Loucy (cell line): ENCODE data around the gene RPAP2.

ENCODE experiments used
- EZH2phosphoT487 ChIP-seq: fragments of 200-600 bp; IDR thresholded peaks from 2 replicates; pipeline ENCODE4 v1.6.1; 2018; ENCODE audit warnings: antibody characterized with exemption, mild to moderate bottlenecking, moderate library complexity, borderline replicate concordance
- TF ChIP-seq, protein P1 (sequence below): fragments of 200-600 bp; sonication (generic); conservative IDR thresholded peaks from 2 replicates; pipeline ENCODE4 v1.5.1; 2014; ENCODE audit warnings: mild to moderate bottlenecking, antibody characterized with exemption, low read length

DNA sequence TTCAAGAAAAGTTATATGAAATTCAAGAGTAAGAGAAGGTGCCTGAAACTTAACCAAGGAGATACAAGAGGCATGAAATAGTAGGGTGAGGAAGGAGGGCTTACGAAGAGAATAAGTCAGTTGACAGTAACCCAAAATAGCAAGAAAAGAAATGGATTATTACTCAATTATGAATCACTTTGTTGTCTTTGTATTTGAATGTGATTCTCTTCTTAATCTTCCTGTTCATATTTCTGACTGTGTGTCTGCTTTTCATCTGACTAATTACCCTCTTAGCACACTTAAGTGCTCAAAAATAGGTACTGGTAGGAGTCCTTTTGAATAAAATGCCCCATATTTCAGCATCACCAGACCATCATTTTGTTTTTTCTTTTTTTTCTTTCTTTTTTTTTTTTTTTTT lies 39.5 kb upstream of the RPAP2 start:
- TF ChIP-seq, protein P1, sequence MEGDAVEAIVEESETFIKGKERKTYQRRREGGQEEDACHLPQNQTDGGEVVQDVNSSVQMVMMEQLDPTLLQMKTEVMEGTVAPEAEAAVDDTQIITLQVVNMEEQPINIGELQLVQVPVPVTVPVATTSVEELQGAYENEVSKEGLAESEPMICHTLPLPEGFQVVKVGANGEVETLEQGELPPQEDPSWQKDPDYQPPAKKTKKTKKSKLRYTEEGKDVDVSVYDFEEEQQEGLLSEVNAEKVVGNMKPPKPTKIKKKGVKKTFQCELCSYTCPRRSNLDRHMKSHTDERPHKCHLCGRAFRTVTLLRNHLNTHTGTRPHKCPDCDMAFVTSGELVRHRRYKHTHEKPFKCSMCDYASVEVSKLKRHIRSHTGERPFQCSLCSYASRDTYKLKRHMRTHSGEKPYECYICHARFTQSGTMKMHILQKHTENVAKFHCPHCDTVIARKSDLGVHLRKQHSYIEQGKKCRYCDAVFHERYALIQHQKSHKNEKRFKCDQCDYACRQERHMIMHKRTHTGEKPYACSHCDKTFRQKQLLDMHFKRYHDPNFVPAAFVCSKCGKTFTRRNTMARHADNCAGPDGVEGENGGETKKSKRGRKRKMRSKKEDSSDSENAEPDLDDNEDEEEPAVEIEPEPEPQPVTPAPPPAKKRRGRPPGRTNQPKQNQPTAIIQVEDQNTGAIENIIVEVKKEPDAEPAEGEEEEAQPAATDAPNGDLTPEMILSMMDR = no peak
- no peak for TF ChIP-seq EZH2phosphoT487
